HG03025 (cell line): ENCODE results near the gene WNT6.

Experiments used
- ATAC-seq: cut with Tn5 transposase; IDR thresholded peaks from one replicate; pipeline ENCODE4 v1.9.1; 2021; ENCODE audit warnings: mild to moderate bottlenecking, moderate library complexity; ENCODE audit not compliant: unreplicated experiment, low FRiP score

Gene WNT6

DNA sequence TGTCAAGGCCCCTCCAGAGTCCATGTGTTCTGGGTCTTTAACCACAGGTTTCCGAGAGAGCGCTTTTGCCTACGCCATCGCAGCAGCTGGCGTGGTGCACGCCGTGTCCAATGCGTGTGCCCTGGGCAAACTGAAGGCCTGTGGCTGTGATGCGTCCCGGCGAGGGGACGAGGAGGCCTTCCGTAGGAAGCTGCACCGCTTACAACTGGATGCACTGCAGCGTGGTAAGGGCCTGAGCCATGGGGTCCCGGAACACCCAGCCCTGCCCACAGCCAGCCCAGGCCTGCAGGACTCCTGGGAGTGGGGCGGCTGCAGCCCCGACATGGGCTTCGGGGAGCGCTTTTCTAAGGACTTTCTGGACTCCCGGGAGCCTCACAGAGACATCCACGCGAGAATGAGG lies 30.3 kb downstream of the WNT6 start:
- no peak for ATAC-seq

DNA sequence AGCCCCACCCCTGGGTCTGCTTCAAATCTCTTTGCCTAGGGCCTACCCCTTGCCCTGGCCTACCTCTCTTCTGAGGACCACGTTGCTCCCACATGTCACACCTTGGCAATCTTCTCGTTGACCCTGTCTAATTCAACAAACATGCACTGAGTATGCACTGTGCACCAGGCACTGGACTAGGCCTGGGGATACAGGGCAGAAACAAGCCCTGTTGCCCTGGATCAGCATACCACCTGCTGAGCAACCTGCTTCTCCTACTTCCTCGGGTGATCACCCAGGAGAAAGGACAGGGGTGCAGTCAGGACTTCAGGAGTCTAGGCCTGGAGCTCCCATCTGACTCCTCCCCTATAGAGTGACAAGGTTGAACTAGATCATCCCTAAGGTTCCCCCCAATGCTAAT lies 30.8 kb downstream of the WNT6 start:
- no peak for ATAC-seq

DNA sequence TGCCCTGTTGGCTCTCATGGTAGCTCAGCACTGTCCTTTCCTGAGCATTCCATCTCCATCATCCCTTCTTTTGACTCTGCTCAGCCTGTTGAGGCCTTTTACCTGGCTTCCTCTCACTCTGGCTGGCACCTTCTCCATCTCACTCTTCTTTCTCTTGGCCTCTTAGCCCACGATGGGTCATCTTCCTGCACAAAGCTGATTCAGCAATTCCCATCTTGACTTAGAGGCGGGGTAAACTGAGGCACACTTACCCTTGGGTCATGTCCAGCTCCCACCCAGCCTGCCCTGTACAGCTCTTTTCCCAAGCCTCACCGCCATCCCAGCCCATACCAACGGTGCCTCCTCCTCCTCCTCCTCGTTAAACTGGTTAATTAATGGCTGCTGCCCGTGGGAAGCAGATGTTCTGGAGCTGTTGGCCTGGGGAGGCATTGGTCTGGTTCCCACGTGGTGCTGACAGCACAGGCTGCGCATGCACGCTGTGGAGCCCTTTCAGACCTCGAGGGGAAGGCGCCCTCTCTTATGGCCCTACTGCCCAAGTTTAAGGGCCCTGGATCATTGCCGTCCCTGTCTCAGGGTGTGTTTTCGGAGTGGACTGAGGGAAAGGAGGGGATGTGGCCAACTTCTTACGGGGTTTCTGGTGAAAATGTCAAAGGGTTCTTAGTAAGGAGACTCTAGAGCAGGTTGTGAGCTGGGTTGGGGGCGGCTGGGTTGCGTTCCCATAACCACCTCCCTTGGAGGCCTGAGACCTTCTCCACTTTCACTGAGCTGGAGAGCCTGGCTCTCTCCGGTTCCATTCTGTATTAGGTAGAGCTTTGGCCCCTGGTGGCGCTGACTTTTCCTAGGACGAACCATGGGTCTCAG lies 31.9 kb downstream of the WNT6 start:
- no peak for ATAC-seq

DNA sequence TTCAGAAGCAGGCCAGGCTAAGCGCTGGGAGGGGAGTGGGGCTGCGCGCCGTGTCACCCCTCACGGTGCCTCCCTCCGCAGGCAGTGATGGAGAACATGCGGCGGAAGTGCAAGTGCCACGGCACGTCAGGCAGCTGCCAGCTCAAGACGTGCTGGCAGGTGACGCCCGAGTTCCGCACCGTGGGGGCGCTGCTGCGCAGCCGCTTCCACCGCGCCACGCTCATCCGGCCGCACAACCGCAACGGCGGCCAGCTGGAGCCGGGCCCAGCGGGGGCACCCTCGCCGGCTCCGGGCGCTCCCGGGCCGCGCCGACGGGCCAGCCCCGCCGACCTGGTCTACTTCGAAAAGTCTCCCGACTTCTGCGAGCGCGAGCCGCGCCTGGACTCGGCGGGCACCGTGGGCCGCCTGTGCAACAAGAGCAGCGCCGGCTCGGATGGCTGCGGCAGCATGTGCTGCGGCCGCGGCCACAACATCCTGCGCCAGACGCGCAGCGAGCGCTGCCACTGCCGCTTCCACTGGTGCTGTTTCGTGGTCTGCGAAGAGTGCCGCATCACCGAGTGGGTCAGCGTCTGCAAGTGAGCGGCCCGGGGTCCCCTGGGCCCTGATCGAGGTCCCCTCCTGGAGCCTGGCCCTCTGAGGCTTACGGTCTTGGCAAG lies 33.2 kb downstream of the WNT6 start:
- peak; percentile 37 for ATAC-seq

DNA sequence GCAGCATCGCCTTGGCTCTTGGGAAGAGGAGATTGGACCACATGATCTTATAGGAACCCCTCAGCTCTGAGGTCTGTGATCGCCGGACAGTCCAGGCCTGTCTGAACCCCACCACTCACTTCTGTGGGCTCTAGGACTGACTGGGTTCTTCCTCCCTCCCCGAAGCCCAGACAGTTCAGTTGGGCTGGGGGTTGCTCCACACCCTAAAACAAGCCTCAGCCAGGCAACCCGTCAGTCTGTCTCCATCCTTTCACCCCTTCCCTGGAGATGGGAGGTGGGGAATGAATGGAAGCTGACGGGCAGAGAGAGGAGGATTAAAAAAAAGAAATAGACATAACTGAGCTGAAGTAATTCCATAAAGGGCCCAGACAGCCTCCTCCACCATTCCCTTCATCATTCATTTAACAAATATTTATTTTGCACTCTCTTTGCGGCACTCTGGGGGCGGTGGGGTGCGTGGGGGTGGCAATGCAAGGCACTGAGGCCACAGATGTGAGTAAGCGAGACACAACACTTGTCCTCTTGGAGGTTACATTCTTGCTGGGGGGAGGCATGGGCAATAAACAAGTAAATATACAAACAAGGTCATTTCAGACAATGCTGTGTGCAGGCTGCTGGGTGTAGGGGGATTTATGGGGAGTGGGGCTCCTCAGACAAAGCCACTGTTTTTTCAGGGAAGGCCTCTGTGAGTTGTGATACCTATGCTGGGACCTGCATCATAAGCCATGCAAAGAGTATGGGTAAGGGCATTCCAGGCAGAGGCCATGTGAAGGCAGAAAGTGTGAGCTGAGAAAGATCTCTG lies 33.9 kb downstream of the WNT6 start:
- ATAC-seq: no peak

DNA sequence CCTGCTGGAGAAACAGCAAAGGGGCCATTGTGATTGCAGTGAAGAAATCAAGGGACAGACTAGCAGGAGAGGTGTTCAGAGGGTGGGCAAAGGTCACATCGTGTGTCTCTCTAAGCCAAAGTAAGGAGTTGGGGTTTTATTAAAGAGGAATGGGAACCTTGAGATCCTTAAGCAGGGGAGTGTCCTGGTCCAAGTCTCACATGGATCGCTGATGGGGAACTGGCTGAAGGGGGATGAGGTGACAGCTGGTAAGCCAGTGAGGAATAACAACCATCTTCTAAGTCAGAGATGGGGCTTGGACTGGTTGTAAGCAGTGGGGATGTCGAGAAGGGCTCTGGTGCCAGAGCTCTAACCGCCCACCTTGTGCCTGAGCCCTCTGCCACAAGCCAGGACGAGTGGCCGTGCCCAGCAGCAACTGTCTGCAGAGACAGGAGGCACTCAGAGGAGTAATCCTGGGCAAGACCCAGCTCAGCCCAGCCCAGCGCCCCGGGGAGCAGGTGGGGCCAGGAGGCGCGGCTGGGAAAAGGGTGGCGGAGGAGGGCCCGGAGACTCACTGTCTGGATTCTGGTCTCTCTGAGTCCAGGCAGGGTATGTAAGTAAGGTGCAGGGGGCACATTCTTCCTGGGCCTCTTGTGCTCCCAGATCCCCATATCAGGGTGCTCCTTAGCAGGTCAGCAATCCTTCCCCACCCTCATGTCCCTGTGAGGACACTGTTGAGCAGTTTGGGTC lies 34.7 kb downstream of the WNT6 start:
- no peak for ATAC-seq

DNA sequence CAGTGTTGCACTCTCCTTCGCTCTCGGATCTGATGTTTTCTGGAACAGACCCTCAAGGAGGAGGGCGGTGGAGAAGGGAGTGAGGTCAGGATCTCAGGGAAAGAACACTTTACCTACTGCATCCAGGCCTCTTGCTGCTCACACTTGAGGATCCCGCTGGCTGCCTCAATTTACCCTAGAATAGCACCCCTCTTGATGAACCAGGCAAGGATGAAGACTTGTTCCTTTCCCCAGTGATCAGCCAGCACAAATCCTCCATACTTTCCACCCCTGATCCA lies 35.2 kb downstream of the WNT6 start:
- ATAC-seq: no peak

DNA sequence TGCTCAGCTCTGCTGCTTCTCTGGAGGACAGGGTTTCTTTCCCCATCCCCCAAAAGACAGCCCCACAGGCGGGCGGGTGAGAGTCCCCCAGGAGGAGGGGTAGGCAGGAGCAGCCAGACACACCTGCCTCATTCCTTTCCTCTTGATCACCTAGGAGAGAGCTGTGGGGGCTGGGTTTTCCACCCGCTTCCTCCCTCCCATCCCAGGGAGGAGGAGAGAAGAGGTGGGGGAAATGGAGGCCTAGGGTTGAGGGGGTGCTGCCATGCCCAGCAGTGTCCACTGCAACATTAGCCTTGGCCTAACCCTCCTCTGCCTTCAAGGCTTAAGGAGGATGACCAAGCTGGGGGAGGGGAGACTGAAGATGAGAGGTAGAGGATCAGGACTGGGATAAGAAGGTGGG lies 35.7 kb downstream of the WNT6 start:
- ATAC-seq: no peak

DNA sequence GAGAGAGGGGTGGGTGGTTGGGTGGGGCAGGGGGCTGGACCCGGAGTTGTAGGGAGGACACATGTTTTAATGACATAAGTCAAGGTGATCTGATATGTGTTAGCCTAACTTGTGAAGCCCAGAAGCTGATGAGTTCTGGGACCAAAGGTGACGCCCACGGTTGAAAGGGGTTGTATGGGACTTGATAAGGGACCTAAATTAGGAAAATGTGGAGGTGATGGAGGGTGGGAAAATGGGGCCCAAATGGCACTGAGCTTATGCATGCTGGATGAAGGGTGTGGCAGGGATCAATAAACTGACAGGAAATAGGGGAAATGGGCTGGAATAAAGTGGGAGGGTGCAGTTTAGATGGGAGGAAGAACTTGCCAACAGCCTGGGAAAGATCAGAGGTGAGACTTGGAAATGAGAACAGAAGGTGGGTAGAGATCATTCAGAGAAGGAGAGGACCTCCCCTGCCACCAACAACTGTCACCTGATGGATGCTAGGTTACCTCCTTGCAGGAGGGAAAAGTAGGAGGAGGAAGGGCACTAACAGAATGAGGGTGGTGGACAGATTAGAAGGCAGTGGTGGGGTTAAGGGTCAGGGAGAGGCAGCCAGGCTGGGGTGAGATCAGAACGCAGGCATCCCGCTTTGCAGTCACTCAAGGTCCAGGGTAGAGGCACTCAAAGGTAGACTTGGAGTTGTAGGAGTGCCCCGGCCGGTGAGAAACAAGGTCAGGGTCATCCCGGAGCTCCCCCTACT lies 36.3 kb downstream of the WNT6 start:
- ATAC-seq: peak; percentile 5

DNA sequence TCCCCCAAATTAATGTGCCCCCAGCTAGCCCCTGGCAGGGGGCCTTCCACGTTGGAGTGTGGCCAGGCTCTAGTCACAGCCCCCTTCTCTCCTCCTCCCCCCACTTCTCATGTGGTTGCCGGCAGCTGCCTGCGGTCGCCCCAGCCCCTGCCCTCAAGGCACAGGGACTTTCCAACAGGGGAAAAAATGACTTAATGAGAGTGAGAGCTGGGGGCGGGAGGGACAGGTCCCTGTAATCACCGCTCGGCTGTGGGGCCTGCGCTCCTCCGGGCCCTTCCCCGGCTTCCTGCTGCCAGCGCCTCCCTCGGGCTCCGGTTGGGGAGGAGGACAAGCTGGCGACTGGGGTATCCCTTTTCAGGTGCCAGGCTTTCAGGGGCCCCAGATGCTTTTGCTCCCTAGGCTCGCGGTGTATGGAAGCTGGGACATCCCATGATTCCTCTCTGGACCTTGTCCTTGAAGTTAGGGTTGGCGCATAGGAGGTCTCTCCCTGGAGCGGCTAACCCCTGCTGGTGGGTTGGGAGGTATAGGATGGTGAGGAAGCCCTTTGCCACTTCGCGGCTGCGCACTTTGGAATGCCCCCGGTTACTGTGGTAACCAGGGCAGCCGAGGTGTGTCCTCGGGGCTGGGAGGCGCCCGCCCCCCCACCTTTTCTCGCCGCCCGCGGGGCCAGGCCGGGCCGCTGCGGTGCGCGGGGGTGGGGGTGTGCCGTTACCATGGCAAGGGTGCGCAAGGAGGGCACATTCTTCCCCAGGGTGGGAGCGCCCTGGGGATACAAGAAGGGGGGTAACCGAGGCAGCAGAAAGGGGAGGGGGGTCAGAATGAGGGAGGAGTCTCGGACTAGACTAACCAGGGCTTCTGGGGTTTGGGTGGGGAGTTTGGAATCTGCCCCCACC lies 37.1 kb downstream of the WNT6 start:
- peak; percentile 59 for ATAC-seq

DNA sequence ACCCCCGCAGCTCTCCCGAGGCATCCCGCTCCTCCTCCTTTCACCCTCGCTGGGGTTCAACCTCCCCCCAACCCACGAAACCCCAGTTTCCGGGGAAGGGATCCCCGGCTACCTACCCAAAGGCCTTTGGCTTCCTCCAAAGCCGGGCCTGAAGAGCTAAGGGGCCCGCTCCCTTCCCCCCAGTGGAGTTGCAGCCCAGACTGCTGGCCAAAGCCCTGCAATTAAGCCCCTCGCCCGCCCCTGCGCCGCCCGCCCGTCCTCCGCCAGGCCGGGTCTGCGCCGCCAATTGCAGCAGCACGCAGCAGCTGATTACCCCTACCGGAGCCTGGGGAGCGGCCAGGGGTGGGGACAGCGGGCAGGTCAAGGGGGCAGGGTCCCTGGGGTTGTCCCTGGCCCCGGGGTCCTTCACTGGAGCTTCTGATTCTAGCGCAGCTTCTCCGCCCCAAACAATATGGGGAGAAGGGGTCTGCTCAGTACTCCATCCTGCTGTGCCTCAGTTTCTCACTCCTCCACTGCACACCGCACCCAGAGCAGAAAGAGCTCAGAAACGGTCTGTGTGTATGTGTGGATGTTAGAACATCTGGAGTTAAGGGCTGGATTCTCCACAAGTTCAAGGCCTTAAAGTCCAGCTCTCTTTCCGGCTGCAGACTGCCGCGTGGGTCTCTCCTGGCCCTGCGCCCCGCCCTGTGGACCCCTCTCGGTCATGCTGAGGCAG lies 37.9 kb downstream of the WNT6 start:
- no peak for ATAC-seq

DNA sequence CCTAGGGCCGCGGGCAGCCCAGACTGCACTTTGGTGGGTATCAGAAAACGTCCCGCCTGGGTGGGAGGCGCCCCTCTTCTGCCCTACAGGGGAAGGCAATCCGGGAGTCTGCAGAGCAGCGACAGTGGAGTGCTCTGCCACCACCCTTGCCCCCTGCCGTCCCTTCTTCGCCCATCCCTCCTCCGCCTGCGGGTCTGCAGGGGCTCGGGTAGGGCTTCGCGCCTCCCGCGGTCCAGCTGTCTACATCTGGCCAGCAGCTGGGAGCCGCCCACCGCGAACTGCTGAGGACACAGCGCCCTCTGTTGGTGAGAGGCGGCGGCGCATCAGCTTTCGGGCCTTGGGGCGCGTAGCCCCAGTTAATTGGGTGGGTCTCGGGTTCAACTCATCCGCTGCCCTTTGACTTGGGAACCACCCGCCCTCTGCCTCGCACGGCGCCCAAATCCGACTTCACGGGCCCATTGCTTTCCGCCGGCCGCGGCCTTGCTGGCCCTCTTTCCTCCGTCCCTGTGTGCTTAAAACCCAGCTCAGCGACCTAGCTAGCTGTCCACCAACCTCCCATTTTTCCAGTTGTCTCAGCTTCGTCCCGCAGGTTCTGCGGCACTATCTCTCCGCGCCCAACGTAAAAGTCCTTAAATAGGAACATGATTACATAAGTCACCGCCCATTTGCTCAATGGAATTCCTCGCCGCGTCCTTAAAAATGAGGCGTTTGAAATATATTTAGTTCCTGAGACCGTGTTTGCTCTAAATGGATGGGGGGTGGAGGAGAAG lies 38.7 kb downstream of the WNT6 start:
- peak; percentile 30 for ATAC-seq

DNA sequence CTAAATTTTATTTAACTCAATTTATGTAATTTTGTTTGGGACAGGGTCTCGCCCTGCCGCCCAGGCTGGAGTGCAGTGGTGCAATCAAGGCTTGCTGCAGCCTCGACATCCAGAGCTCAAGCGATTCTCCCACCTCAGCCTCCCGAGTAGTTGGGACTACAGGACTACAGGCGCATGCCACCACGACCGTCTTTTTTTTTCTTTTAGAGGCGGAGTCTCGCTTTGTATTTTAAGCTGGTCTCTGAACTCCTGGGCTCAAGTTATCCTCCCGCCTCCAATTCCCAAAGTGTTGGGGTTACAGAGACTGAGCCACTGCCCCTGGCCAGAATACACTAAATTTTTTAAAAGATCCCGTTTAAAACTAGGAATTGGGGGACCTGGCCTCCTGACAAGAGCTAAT lies 39.5 kb downstream of the WNT6 start:
- ATAC-seq: no peak

DNA sequence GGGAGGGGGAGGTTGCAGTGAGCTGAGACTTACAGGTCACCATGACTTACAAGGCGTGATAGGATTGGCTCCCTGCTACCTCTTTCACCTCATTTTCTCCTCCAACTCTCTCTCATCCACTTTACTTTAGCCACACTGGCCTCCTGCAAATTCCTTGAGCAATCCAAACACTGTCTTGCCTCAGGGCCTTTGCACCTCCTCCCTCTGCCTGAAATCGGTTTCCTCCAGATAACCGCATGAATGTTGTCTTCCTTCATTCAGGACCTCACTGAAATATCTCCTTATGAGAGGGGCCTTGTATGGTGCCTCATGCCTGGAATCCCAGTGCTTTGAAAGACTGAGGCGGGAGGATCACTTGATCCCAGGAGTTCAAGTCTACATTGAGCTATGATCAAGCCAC lies 42.8 kb downstream of the WNT6 start:
- ATAC-seq: no peak

DNA sequence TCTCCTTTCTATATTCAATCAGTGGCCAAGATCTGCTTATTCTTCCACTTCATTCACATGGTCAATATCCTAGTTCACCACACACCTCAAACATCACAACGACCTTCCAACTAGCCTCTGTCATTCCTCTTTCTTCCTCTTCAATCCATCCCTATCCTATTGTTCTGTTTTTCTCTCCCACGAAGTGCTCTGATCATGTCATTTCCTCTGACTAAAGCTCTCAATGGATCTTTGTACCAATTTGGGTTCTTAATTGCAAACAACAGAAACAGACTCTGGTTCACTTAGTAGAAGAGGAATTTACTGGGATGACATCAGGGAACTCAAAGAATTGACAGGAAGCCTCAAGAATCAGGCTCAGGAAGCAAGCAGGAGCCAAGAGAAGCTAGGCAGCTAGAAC lies 44.6 kb downstream of the WNT6 start:
- no peak for ATAC-seq

DNA sequence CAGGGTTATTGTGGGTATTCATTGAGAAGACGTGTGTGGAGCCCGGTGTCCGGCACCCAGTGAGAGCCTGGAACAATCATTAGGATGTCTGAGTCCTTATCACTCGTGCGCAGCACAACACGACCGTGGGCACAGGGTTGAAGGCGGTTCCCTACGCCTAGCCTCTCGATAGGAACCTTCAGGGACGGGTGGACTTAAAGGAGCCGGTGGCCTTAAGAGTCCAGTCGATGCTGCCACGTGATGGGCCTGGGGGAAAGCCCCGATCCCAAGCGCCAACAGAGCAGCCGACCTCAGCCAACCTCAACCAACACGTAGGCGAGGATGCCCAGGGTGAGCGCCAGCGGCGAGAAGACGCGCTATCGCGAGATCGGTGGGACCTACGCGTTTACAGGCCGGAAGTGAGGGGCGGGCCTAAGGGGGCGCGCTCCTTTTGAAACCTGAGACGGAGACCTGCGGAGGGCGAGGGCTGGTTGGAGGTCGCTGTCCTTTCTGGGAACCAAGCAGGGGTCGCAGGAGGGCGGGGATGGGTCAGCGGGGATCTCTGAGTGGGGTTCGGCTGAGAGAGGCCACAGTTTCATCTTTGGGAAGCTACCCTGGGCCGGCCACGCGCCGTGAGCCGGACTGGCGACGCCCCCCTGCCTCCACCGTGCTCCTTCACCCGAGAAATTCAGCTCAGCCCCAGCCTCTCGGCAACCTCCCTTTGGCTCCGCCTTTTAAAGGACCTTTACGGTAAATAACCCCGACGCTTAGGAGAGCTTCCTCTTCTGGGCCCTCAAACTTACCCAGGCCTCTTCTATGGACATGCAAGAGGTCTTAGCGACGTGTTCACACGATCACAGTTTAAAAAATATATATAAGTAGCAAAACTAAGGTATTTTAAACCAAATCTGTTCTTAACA lies 49.4 kb downstream of the WNT6 start:
- ATAC-seq: peak; percentile 87

DNA sequence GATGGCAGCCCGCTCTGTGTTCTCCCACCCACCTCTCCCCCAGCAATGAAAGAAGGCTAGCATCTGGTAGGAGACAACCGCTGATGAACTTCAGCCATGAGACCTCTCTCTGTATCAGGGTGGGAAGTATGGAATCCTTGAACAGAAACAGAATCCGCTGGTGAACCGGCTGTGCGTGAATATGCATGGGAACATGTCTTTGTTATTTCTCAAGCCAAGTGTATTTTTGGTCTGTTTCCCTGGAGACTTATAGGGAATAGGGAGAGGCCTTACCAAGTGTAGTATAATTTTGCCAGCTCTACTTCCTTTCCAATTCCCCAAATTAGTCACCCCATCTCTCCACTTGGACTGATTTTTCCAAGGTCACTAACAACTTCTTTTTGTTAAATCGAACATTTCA lies 51.1 kb downstream of the WNT6 start:
- no peak for ATAC-seq
